Motor neuron (in vitro differentiated cells): Measurements from ENCODE around the gene BCO2. TPM values are rescaled to one million over a fixed set of nuclear protein-coding genes. Genes with fewer than 3 reads are reported as not detected.
"Not testable (repeated sequence)": the region's sequence is repeated elsewhere in the genome, so short reads cannot be mapped to it uniquely, and the experiment has no call there.

Source experiments
- ATAC-seq, 8 experiments: fragments of 200-7000 bp; cut with Tn5 transposase; replicated peaks in 6 of 8; 2 replicates each; pipeline ENCODE4 v1.8.0; 2021; ENCODE audit warnings: mild to moderate bottlenecking in 8 of 8, moderate library complexity in 8 of 8
- H3K27ac ChIP-seq, 2 donors: fragments of 250-450 bp; sonication (Bioruptor Pico); 2 replicates each; pipeline ENCODE4 v1.9.0; 2021; ENCODE audit warnings: antibody characterized with exemption in 2 of 2, mild to moderate bottlenecking in 2 of 2, moderate library complexity in 1 of 2
- H3K4me1 ChIP-seq, 2 donors: fragments of 250-450 bp; sonication (Bioruptor Pico); replicated peaks in 1 of 2; 2 replicates each; pipeline ENCODE4 v1.6.1; 2021; ENCODE audit warnings: antibody characterized with exemption in 2 of 2, mild to moderate bottlenecking in 2 of 2, moderate library complexity in 1 of 2
- H3K4me3 ChIP-seq, 5 donors: fragments of 250-450 bp; sonication (Bioruptor Pico); 2 replicates each; pipeline ENCODE4 v1.9.0; 2021; ENCODE audit warnings: antibody characterized with exemption in 5 of 5, mild to moderate bottlenecking in 5 of 5, moderate library complexity in 4 of 5
- WGBS, 10 experiments: fragments of 450-650 bp; shearing (Covaris generic); methylation state at CpG; one replicate each; pipeline ENCODE4 v1.0.0; 2022; 5-methylcytosine and 5-hydroxymethylcytosine counted together
- in situ Hi-C, 9 experiments: fragments of 400-800 bp; cut with MboI; loops; one replicate each; pipeline ENCODE4 v1.15.0; 2021; ENCODE audit warnings: low sequenced_read_pairs in 9 of 9, low pct_unique_long_range_greater_than_20kb in 2 of 9; ENCODE audit not compliant: unreplicated experiment in 9 of 9
- total RNA-seq, 8 experiments: library from RNA; unstranded; fragments of 300-600 nt; gene quantifications; 2 replicates each; pipeline versions ENCODE4 v1.2.3 to v1.2.4, GENCODE V29; 2022

The BCO2 gene
- total RNA-seq, 8 experiments from 2014 or later = 4.0 to 66.9 (median 11.2) TPM

- Histone ChIP-seq H3K4me3 (no peak overlapping the region), H3K4me1 (peaks cover 6 to 30% of the 10 kb centered on the region in 2 donors), H3K27ac (no peak overlapping the region)
- in situ Hi-C loops = no loop called here
- no peak for ATAC-seq
- WGBS, 10 experiments = 60 to 100% (median 90%) methylated on average over 1 to 4 of the region's 4 CpGs; no CpG with 5 or more reads in 4 of the 10 experiments
Measured at GRCh38 chr11:112177589-112177988, 2.3 kb downstream of the BCO2 start.

- 50 to 100% (median 90%) methylated on average over 1 of the region's 1 CpG; no CpG with 5 or more reads in 3 of the 10 experiments for WGBS, 10 experiments
- Histone ChIP-seq H3K4me1 (peaks cover 6 to 30% of the 10 kb centered on the region in 2 donors), H3K27ac (no peak overlapping the region), H3K4me3 (no peak overlapping the region)
- in situ Hi-C loops = no loop called here
- ATAC-seq = no peak
Measured at GRCh38 chr11:112178428-112178827, 3.1 kb downstream of the BCO2 start.

GRCh38 chr11:112178936-112179335, 3.6 kb downstream of the BCO2 start:
- Histone ChIP-seq H3K4me3 (no peak overlapping the region), H3K27ac (no peak overlapping the region), H3K4me1 (peaks cover 6 to 30% of the 10 kb centered on the region in 2 donors)
- no peak for ATAC-seq
- in situ Hi-C loops = no loop called here
- 38 to 100% (median 93%) methylated on average over 1 to 3 of the region's 3 CpGs; no CpG with 5 or more reads in 3 of the 10 experiments for WGBS, 10 experiments

- peaks cover 6 to 28% of the 10 kb centered on the region in 2 donors for H3K4me1 ChIP-seq
- in situ Hi-C loops = no loop called here
- H3K27ac ChIP-seq = no peak overlapping the region
- no peak overlapping the region for H3K4me3 ChIP-seq
- no peak for ATAC-seq
Measured at GRCh38 chr11:112179601-112180000, 4.3 kb downstream of the BCO2 start.

GRCh38 chr11:112182867-112183266, 7.6 kb downstream of the BCO2 start:
- in situ Hi-C loops = no loop called here
- 40 to 100% (median 82%) methylated on average over 1 of the region's 1 CpG; no CpG with 5 or more reads in 4 of the 10 experiments for WGBS, 10 experiments
- peaks cover 0 to 11% of the 10 kb centered on the region in 2 donors for H3K4me1 ChIP-seq
- no peak overlapping the region for H3K27ac ChIP-seq
- no peak for ATAC-seq
- no peak overlapping the region for H3K4me3 ChIP-seq

- H3K4me1 ChIP-seq = no peaks in the 10 kb centered on the region
- in situ Hi-C loops = no loop called here
- H3K27ac ChIP-seq = no peak overlapping the region
- H3K4me3 ChIP-seq = no peak overlapping the region
- ATAC-seq = peak in 1 of 8 experiments; percentile 31
Measured at GRCh38 chr11:112185883-112186282, 10.6 kb downstream of the BCO2 start.

- Histone ChIP-seq H3K4me3 (no peak overlapping the region), H3K4me1 (no peaks in the 10 kb centered on the region), H3K27ac (no peak overlapping the region)
- in situ Hi-C loops = no loop called here
- no peak for ATAC-seq
Measured at GRCh38 chr11:112186304-112186703, 11.0 kb downstream of the BCO2 start.

GRCh38 chr11:112195113-112195512, 19.8 kb downstream of the BCO2 start:
- H3K27ac ChIP-seq, in situ Hi-C loops, H3K4me3 ChIP-seq, H3K4me1 ChIP-seq: not testable (repeated sequence)
- peak in 1 of 8 experiments; percentile 78 for ATAC-seq
- 10 to 100% (median 85%) methylated on average over 1 to 9 of the region's 11 CpGs; no CpG with 5 or more reads in 1 of the 10 experiments for WGBS, 10 experiments

- peak in 3 of 8 experiments; percentile 88 to 99 (median 91) for ATAC-seq
- no peak overlapping the region for H3K4me3 ChIP-seq
- H3K4me1 ChIP-seq = no peaks in the 10 kb centered on the region
- H3K27ac ChIP-seq = no peak overlapping the region
- in situ Hi-C loops = no loop called here
- 0 to 81% (median 40%) methylated on average over 1 to 2 of the region's 2 CpGs; no CpG with 5 or more reads in 1 of the 10 experiments for WGBS, 10 experiments
Measured at GRCh38 chr11:112195951-112196351, 20.6 kb downstream of the BCO2 start.

- Histone ChIP-seq H3K4me1 (no peaks in the 10 kb centered on the region), H3K27ac (no peak overlapping the region), H3K4me3 (no peak overlapping the region)
- 80 to 100% methylated on average over 1 of the region's 2 CpGs; no CpG with 5 or more reads in 8 of the 10 experiments for WGBS, 10 experiments
- in situ Hi-C loops = no loop called here
- no peak for ATAC-seq
Measured at GRCh38 chr11:112196519-112197087, 21.3 kb downstream of the BCO2 start.

- in situ Hi-C loops, H3K4me3 ChIP-seq, H3K4me1 ChIP-seq, H3K27ac ChIP-seq, ATAC-seq: not testable (repeated sequence)
- WGBS, 10 experiments = 20 to 93% (median 67%) methylated on average over 1 to 2 of the region's 4 CpGs; no CpG with 5 or more reads in 4 of the 10 experiments
Measured at GRCh38 chr11:112199101-112199500, 23.8 kb downstream of the BCO2 start.

GRCh38 chr11:112200252-112200651, 24.9 kb downstream of the BCO2 start:
- in situ Hi-C loops = loop anchor here in 2 of 9 experiments (25.0 kb wide), 1 partner anchor 1087 kb away; no protein-coding TSS in a partner anchor
- no peaks in the 10 kb centered on the region for H3K4me1 ChIP-seq
- no peak for ATAC-seq
- no peak overlapping the region for H3K27ac ChIP-seq
- 0 to 57% (median 38%) methylated on average over 1 to 2 of the region's 2 CpGs; no CpG with 5 or more reads in 1 of the 10 experiments for WGBS, 10 experiments
- no peak overlapping the region for H3K4me3 ChIP-seq

- Histone ChIP-seq H3K4me3 (no peak overlapping the region), H3K4me1 (no peaks in the 10 kb centered on the region), H3K27ac (no peak overlapping the region)
- WGBS, 10 experiments = 80 to 100% (median 93%) methylated on average over 1 to 11 of the region's 23 CpGs; no CpG with 5 or more reads in 6 of the 10 experiments
- ATAC-seq = no peak
- in situ Hi-C loops = loop anchor here in 2 of 9 experiments (25.0 kb wide), 1 partner anchor 1081 kb away; no protein-coding TSS in a partner anchor
Measured at GRCh38 chr11:112206071-112206470, 30.8 kb downstream of the BCO2 start.

GRCh38 chr11:112210890-112211289, 35.6 kb downstream of the BCO2 start:
- Histone ChIP-seq H3K4me3 (no peak overlapping the region), H3K4me1 (no peaks in the 10 kb centered on the region), H3K27ac (no peak overlapping the region)
- in situ Hi-C loops = loop anchor here in 2 of 9 experiments (25.0 kb wide), 1 partner anchor 1076 kb away; no protein-coding TSS in a partner anchor
- WGBS, 10 experiments = 40 to 100% (median 84%) methylated on average over 1 of the region's 1 CpG; no CpG with 5 or more reads in 2 of the 10 experiments
- ATAC-seq = no peak
